Esophagus squamous epithelium (tissue), 4 donors: ENCODE data around the gene SGK1.

ENCODE experiments used
- POLR2A ChIP-seq, 4 donors: fragments of 450-650 bp; IDR thresholded peaks; one replicate each; pipeline ENCODE4 v1.6.1; 2017; ENCODE audit warnings: antibody characterized with exemption in 4 of 4, mild to moderate bottlenecking in 4 of 4, moderate library complexity in 3 of 4
- TF ChIP-seq, protein P1 (sequence below), 6 experiments: fragments of 450-650 bp in 4 of 6; fragments of 200-600 bp in 2 of 6; sonication (generic) in 2 of 6; IDR thresholded peaks; one replicate each; pipeline ENCODE4 v1.5.1; 2016 to 2019; ENCODE audit warnings: antibody characterized with exemption in 6 of 6, mild to moderate bottlenecking in 4 of 6, moderate library complexity in 4 of 6

DNA sequence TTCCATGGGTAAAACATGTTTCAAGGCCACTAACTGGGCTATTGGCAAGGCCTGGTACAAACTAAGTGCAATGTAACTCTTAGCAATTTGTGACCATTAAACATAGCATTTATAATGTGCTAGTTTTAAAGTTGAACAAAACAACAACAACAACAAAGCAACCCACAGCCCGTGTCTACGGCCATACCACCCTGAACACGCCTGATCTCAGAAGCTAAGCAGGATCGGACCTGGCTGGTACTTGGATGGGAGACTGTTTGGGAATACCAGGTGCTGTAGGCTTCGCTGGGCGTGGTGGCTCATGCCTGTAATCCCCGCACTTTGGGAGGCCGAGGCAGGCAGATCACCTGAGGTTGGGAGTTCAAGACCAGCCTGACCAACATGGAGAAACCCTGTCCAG is 61.0 kb downstream of the SGK1 start:
- TF ChIP-seq, protein P1, sequence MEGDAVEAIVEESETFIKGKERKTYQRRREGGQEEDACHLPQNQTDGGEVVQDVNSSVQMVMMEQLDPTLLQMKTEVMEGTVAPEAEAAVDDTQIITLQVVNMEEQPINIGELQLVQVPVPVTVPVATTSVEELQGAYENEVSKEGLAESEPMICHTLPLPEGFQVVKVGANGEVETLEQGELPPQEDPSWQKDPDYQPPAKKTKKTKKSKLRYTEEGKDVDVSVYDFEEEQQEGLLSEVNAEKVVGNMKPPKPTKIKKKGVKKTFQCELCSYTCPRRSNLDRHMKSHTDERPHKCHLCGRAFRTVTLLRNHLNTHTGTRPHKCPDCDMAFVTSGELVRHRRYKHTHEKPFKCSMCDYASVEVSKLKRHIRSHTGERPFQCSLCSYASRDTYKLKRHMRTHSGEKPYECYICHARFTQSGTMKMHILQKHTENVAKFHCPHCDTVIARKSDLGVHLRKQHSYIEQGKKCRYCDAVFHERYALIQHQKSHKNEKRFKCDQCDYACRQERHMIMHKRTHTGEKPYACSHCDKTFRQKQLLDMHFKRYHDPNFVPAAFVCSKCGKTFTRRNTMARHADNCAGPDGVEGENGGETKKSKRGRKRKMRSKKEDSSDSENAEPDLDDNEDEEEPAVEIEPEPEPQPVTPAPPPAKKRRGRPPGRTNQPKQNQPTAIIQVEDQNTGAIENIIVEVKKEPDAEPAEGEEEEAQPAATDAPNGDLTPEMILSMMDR (IDR thresholded peaks at IDR 0.05): no peak
- TF ChIP-seq POLR2A (IDR thresholded peaks at IDR 0.05): no peak
